Adrenal gland (tissue), 12 donors: ENCODE measurements around the gene GRHL3. TPM values are rescaled to one million over a fixed set of nuclear protein-coding genes. Genes with fewer than 3 reads are reported as not detected.

Experiments
- DNase-seq, 7 donors: peaks; one replicate each; pipeline ENCODE4 v3.0.0-alpha.2; 2019 to 2020
- H3K27ac ChIP-seq, 5 donors: fragments of 200-600 bp; sonication (generic) in 4 of 5; 1 replicate in 3 of 5; 2 replicates in 2 of 5; pipeline versions ENCODE4 v1.5.1 to v1.8.0; 2016 to 2020; ENCODE audit warnings: mild to moderate bottlenecking in 1 of 5
- H3K27me3 ChIP-seq: fragments of 200-600 bp; 2 replicates; pipeline ENCODE4 v1.8.0; 2021
- H3K36me3 ChIP-seq, 2 donors: fragments of 200-600 bp; replicated peaks in 1 of 2; 1 replicate in 1 of 2; 2 replicates in 1 of 2; pipeline versions ENCODE4 v1.5.1 to v1.8.0; 2018 to 2022
- H3K4me1 ChIP-seq, 2 donors: fragments of 200-600 bp; replicated peaks in 1 of 2; 1 replicate in 1 of 2; 2 replicates in 1 of 2; pipeline versions ENCODE4 v1.5.1 to v1.8.0; 2018 to 2021
- H3K4me3 ChIP-seq, 4 donors: fragments of 200-600 bp; sonication (generic) in 3 of 4; one replicate each; pipeline ENCODE4 v1.5.1; 2016 to 2018
- H3K9me3 ChIP-seq, 3 donors: fragments of 200-600 bp; sonication (generic) in 1 of 3; replicated peaks in 1 of 3; 1 replicate in 2 of 3; 2 replicates in 1 of 3; pipeline versions ENCODE4 v1.5.1 to v1.8.0; 2016 to 2021
- CTCF ChIP-seq, 6 experiments: fragments of 450-650 bp in 4 of 6; fragments of 200-600 bp in 2 of 6; sonication (generic) in 1 of 6; IDR thresholded peaks; 1 replicate in 5 of 6; 2 replicates in 1 of 6; pipeline versions ENCODE4 v1.5.1 to v1.8.0; 2016 to 2021; ENCODE audit warnings: antibody characterized with exemption in 6 of 6, mild to moderate bottlenecking in 2 of 6, moderate library complexity in 1 of 6
- POLR2A ChIP-seq, 2 donors: fragments of 450-650 bp; IDR thresholded peaks; one replicate each; pipeline ENCODE4 v1.6.1; 2017; ENCODE audit warnings: antibody characterized with exemption in 2 of 2, mild to moderate bottlenecking in 2 of 2, moderate library complexity in 1 of 2
- WGBS, 4 donors: extraction: QIAGEN DNeasy Blood & Tissue Kit in 2 of 4; methylation state at CpG; one replicate each; pipeline versions ENCODE4 v1.1.5 to v1.1.7; 2013 to 2017; 5-methylcytosine and 5-hydroxymethylcytosine counted together
- intact Hi-C, 2 donors: fragments of 100-400 bp; cut with DNase I; formaldehyde crosslinking; loops; one replicate each; pipeline versions ENCODE4 v1.14.1 to v1.15.0; 2022 to 2023
- polyA plus RNA-seq, 3 donors: library from polyadenylated mRNA; stranded (reverse); fragments of 200-250 nt in 2 of 3; fragments of 350-450 nt in 1 of 3; fragmentation: Illumina TruSeq in 1 of 3; extraction: RNeasy Lipid Tissue Mini Kit (QIAGEN cat#74804) in 1 of 3; gene quantifications; one replicate each; pipeline ENCODE4 v1.2.3, GENCODE V29; 2013 to 2014
- total RNA-seq, 9 donors: library from RNA; depleted of rRNA in 4 of 9; stranded (reverse); fragments of >200 nt in 4 of 9; fragments of 120-200 nt in 1 of 9; fragmentation: NEBNext Ultra II Directional in 1 of 9; extraction: Animal tissue kit (Norgen Biotek cat#: 25700) in 1 of 9; gene quantifications; one replicate each; pipeline versions ENCODE4 v1.1.0 to v1.2.4, GENCODE V29; 2013 to 2023
- donor health status: healthy with polysubstance abuse.
- donor health status: Bipolar disorder and iron deficiency.
- donor health status: DM: yes; HTN: yes; CAD: no.
- donor health status: DM: no; HTN: no; CAD: no.
- donor health status: DM: no; HTN: no; CAD: no.
- donor health status: DM: yes; HTN: yes; CAD: no.

Gene GRHL3
- total and polyA plus RNA-seq, 12 donors: 0.10 to 0.20 (median 0.16) TPM; not detected in 8

GRCh38 chr1:24293392-24294227 lies 25.5 kb upstream of the GRHL3 start:
- Histone ChIP-seq H3K4me1 (peaks cover 0 to 7% of the 10 kb centered on the region in 2 donors), H3K36me3 (no peaks in the 10 kb centered on the region), H3K27me3 (no peaks in the 10 kb centered on the region), H3K27ac (peak overlapping the region in 2 of 5 donors; percentile 57 to 84), H3K9me3 (no peaks in the 10 kb centered on the region), H3K4me3 (no peak overlapping the region)
- intact Hi-C loops: no loop called here
- TF ChIP-seq CTCF (IDR thresholded peaks at IDR 0.05) (no peak), POLR2A (IDR thresholded peaks at IDR 0.05) (no peak)
- no peak for DNase-seq
- WGBS, 4 donors: 84 to 90% (median 85%) methylated on average over 14 to 16 of the region's 16 CpGs

- H3K4me1 ChIP-seq: peaks cover 0 to 2% of the 10 kb centered on the region in 2 donors
- H3K4me3 ChIP-seq: no peak overlapping the region
- 69 to 80% (median 72%) methylated on average over 9 of the region's 9 CpGs for WGBS, 4 donors
- peak overlapping the region in 2 of 5 donors; percentile 57 to 84 for H3K27ac ChIP-seq
- no peaks in the 10 kb centered on the region for H3K27me3 ChIP-seq
- no peaks in the 10 kb centered on the region for H3K9me3 ChIP-seq
- intact Hi-C loops: no loop called here
- TF ChIP-seq POLR2A (IDR thresholded peaks at IDR 0.05): no peak
- no peak for TF ChIP-seq CTCF (IDR thresholded peaks at IDR 0.05)
- peak in 4 of 7 donors; percentile 37 to 64 (median 43) for DNase-seq
- H3K36me3 ChIP-seq: no peaks in the 10 kb centered on the region
Measured at GRCh38 chr1:24294228-24294672, 24.9 kb upstream of the GRHL3 start.

GRCh38 chr1:24294716-24295371 lies 24.3 kb upstream of the GRHL3 start:
- peak; percentile 29 to 85 (median 66) for DNase-seq
- no peaks in the 10 kb centered on the region for H3K4me1 ChIP-seq
- no peaks in the 10 kb centered on the region for H3K36me3 ChIP-seq
- intact Hi-C loops: no loop called here
- TF ChIP-seq CTCF (IDR thresholded peaks at IDR 0.05) (peak in 2 of 6 experiments; percentile 14 to 18), POLR2A (IDR thresholded peaks at IDR 0.05) (no peak)
- H3K27ac ChIP-seq: peak overlapping the region in 2 of 5 donors; percentile 57 to 84
- no peaks in the 10 kb centered on the region for H3K27me3 ChIP-seq
- no peaks in the 10 kb centered on the region for H3K9me3 ChIP-seq
- H3K4me3 ChIP-seq: no peak overlapping the region
- 52 to 58% (median 57%) methylated on average over 9 of the region's 9 CpGs for WGBS, 4 donors

GRCh38 chr1:24295535-24295934 lies 23.6 kb upstream of the GRHL3 start:
- no peak overlapping the region for H3K4me3 ChIP-seq
- no peaks in the 10 kb centered on the region for H3K9me3 ChIP-seq
- peak overlapping the region in 2 of 5 donors; percentile 57 to 84 for H3K27ac ChIP-seq
- no peak for DNase-seq
- H3K27me3 ChIP-seq: no peaks in the 10 kb centered on the region
- H3K4me1 ChIP-seq: no peaks in the 10 kb centered on the region
- 91 to 95% (median 94%) methylated on average over 5 of the region's 5 CpGs for WGBS, 4 donors
- H3K36me3 ChIP-seq: no peaks in the 10 kb centered on the region
- intact Hi-C loops: no loop called here
- no peak for TF ChIP-seq CTCF (IDR thresholded peaks at IDR 0.05)
- TF ChIP-seq POLR2A (IDR thresholded peaks at IDR 0.05): no peak
